Testis (tissue), 3 donors: Measurements from ENCODE around the gene RNASE8. TPM values are rescaled to one million over a fixed set of nuclear protein-coding genes. Genes with fewer than 3 reads are reported as not detected.

ENCODE experiments used
- DNase-seq: peaks from one replicate; pipeline ENCODE4 v3.0.0-alpha.2; 2019
- H3K27ac ChIP-seq, 2 donors: fragments of 200-600 bp; sonication (generic); one replicate each; pipeline ENCODE4 v1.5.1; 2019
- H3K27me3 ChIP-seq: fragments of 200-600 bp; sonication (generic); one replicate; pipeline ENCODE4 v1.5.1; 2019
- H3K36me3 ChIP-seq: fragments of 200-600 bp; sonication (generic); one replicate; pipeline ENCODE4 v1.5.1; 2017; ENCODE audit warnings: low read depth; ENCODE audit errors: missing control alignments
- H3K4me1 ChIP-seq: fragments of 200-600 bp; sonication (generic); one replicate; pipeline ENCODE4 v1.5.1; 2019
- H3K4me3 ChIP-seq, 2 donors: fragments of 200-600 bp; sonication (generic); one replicate each; pipeline ENCODE4 v1.5.1; 2017 to 2019
- H3K9me3 ChIP-seq: fragments of 200-600 bp; sonication (generic); one replicate; pipeline ENCODE4 v1.5.1; 2017
- POLR2A ChIP-seq: fragments of 450-650 bp; IDR thresholded peaks from one replicate; pipeline ENCODE4 v1.6.1; 2017; ENCODE audit warnings: antibody characterized with exemption, mild to moderate bottlenecking, moderate library complexity
- WGBS, 2 donors: methylation state at CpG; one replicate each; pipeline ENCODE4 v1.1.5; 2018; 5-methylcytosine and 5-hydroxymethylcytosine counted together
- intact Hi-C: fragments of 100-400 bp; cut with DNase I; formaldehyde crosslinking; loops from one replicate; pipeline ENCODE4 v1.15.1; 2023; ENCODE audit warnings: low total_unique reads
- polyA plus RNA-seq: library from polyadenylated mRNA; stranded (reverse); fragments of 350-450 nt; fragmentation: Illumina TruSeq; extraction: RNeasy Lipid Tissue Mini Kit (QIAGEN cat#74804); gene quantifications from one replicate; pipeline ENCODE4 v1.2.3, GENCODE V29; 2014; ENCODE audit warnings: low read depth, low replicate concordance; ENCODE audit not compliant: insufficient read depth
- total RNA-seq, 2 donors: library from RNA; depleted of rRNA; stranded (reverse); fragments of >200 nt; gene quantifications; one replicate each; pipeline ENCODE4 v1.2.3, GENCODE V29; 2016
- TF ChIP-seq, protein P1 (sequence below), 3 experiments: fragments of 450-650 bp in 2 of 3; fragments of 200-600 bp in 1 of 3; sonication (generic) in 1 of 3; IDR thresholded peaks; one replicate each; pipeline ENCODE4 v1.5.1; 2016 to 2019; ENCODE audit warnings: antibody characterized with exemption in 3 of 3, mild to moderate bottlenecking in 2 of 3, moderate library complexity in 1 of 3

RNASE8 gene
- total and polyA plus RNA-seq, 3 donors from 2014 or later: not detected

DNA sequence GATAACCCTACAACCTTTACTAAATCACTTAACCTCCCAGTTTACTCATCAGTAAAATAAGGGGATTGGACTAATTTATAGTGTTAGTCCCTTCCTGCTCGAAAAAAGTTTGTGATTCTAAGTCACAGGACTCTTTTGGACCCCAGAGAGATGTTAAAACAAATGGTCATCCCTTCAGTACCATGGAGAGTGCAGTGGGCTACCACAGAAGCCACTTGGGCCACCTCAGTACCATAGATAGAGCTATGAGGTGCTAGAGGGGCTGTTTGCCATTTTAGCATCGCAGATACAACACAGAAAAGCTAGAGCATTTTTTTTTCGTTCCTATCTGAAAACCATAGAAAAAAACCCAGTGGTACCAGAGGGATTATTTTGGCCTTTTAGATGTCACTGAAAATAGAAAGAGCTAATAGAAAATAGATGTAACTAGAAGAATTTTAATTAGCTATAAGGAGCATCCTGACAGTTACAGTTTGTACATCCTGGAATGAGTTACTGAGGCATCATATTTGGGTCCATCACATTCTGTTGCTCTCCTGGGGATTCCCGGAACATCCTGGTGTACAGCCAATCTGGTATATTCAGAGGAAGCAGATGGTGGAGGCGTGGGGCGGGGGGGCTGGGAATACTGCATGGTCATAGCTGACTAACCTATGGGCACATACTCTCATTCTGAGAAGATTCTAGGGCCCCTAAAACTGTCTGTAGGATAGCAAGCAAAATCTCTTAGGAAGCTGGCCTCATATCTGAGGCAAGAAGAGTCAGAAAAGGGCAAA lies 38.0 kb downstream of the RNASE8 start:
- intact Hi-C loops: loop anchor here (10.0 kb wide), 1 partner anchor 81 kb away; no protein-coding TSS in a partner anchor

DNA sequence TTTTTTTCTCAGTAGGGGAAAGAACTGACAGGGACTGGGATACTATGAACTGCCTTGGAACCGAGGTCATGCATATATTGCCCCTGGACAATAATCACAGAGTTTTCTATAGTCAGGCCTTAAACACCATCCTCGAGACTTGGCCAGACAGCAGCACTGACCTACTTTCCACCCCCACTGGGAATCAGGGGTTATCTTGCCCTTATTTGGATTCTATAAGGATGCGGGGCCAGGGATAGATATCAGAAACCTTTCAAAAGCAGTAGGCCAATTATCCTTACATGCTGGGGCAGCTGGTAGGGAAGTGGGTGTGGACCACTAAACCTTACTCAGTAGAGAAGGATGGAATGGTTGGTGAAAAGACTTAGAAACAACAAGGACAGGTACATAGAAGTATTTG lies 38.8 kb downstream of the RNASE8 start:
- H3K4me3 ChIP-seq: no peak overlapping the region
- no peak for TF ChIP-seq POLR2A
- TF ChIP-seq, protein P1, sequence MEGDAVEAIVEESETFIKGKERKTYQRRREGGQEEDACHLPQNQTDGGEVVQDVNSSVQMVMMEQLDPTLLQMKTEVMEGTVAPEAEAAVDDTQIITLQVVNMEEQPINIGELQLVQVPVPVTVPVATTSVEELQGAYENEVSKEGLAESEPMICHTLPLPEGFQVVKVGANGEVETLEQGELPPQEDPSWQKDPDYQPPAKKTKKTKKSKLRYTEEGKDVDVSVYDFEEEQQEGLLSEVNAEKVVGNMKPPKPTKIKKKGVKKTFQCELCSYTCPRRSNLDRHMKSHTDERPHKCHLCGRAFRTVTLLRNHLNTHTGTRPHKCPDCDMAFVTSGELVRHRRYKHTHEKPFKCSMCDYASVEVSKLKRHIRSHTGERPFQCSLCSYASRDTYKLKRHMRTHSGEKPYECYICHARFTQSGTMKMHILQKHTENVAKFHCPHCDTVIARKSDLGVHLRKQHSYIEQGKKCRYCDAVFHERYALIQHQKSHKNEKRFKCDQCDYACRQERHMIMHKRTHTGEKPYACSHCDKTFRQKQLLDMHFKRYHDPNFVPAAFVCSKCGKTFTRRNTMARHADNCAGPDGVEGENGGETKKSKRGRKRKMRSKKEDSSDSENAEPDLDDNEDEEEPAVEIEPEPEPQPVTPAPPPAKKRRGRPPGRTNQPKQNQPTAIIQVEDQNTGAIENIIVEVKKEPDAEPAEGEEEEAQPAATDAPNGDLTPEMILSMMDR (IDR thresholded peaks at IDR 0.05): no peak
- no peaks in the 10 kb centered on the region for H3K36me3 ChIP-seq
- H3K9me3 ChIP-seq: no peaks in the 10 kb centered on the region
- intact Hi-C loops: loop anchor here (10.0 kb wide), 1 partner anchor 82 kb away; no protein-coding TSS in a partner anchor
- no peak for DNase-seq
- no peaks in the 10 kb centered on the region for H3K27me3 ChIP-seq
- WGBS, 2 donors: 45 to 51% methylated on average over 2 to 3 of the region's 3 CpGs
- H3K27ac ChIP-seq: peak overlapping the region; percentile 87 to 94
- peaks cover 33% of the 10 kb centered on the region for H3K4me1 ChIP-seq

More for the DNA sequence above, 38.0 kb downstream of the RNASE8 start:
- Histone ChIP-seq H3K9me3 (no peaks in the 10 kb centered on the region), H3K27me3 (no peaks in the 10 kb centered on the region), H3K4me3 (no peak overlapping the region), H3K27ac (peak overlapping the region; percentile 87 to 94), H3K36me3 (no peaks in the 10 kb centered on the region), H3K4me1 (peaks cover 33% of the 10 kb centered on the region)
- no peak for DNase-seq
- WGBS, 2 donors: 40 to 43% methylated on average over 6 of the region's 6 CpGs
- no peak for TF ChIP-seq POLR2A
- TF ChIP-seq, protein P1 (IDR thresholded peaks at IDR 0.05): no peak

DNA sequence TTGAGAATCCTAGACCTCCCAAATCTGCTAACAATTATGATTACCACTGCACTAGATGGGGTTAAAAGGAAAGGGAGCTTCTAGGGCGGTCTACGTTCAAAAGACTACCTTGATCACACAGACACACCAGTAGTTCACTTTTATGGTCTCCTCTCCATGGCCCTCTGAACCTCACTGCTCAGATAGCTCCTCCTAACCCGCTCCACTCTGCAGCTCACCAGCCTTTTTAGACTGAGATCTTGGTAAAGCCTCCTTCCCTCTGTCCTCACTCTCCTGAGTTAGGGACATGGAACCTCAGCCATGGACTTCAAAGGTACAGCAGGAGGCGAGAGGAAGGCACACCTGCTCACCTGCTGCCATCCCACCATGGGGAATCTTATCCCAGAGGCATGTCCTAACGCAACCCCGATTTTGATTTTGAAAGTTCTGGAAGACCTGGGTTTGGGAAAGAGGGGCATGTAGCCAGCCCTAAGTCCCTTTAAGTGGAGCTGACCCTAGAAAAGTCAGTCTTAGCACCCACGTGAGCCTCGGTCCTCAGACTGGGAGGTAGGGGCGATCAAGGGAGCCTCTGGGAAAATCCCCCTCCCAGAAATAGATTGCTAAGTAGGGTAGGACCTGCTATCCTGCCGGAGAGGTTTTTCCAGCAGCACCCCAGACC lies 39.5 kb downstream of the RNASE8 start:
- Histone ChIP-seq H3K4me1 (peaks cover 33% of the 10 kb centered on the region), H3K27me3 (no peaks in the 10 kb centered on the region), H3K27ac (peak overlapping the region; percentile 87 to 94), H3K4me3 (peak overlapping the region; percentile 63 to 70), H3K36me3 (no peaks in the 10 kb centered on the region), H3K9me3 (no peaks in the 10 kb centered on the region)
- TF ChIP-seq, protein P1 (IDR thresholded peaks at IDR 0.05): no peak
- no peak for TF ChIP-seq POLR2A
- WGBS, 2 donors: 33 to 47% methylated on average over 8 to 10 of the region's 10 CpGs
- no peak for DNase-seq
- intact Hi-C loops: loop anchor here (10.0 kb wide), 1 partner anchor 82 kb away; no protein-coding TSS in a partner anchor

DNA sequence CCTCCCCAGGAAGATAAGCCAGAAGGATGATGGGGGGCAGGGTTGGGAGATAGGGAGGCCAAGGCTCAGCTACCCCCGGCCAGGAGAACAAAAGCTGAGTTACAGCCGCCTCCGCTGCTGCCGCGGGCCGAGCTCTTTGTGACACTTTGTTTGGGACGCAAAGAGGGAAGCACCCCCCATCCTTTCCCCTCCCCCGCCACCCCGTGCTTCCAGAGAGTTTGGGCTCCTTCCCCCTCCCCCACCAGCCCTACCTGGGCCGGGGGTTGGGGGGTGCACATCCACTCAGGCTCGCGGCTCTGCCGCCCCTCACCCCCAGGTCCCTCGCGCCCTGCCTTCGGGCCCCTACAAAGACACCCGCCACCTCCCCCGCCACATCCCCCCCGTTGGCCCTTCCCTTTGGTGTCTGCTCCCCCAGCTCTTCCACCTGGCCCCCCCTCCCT lies 40.0 kb downstream of the RNASE8 start:
- peak; percentile 61 for DNase-seq
- intact Hi-C loops: loop anchor here (10.0 kb wide), 1 partner anchor 83 kb away; no protein-coding TSS in a partner anchor
- peak overlapping the region; percentile 87 to 94 for H3K27ac ChIP-seq
- no peaks in the 10 kb centered on the region for H3K27me3 ChIP-seq
- H3K4me1 ChIP-seq: peaks cover 33% of the 10 kb centered on the region
- WGBS, 2 donors: 2 to 6% methylated on average over 16 to 18 of the region's 19 CpGs
- H3K36me3 ChIP-seq: no peaks in the 10 kb centered on the region
- H3K4me3 ChIP-seq: peak overlapping the region; percentile 63 to 70
- TF ChIP-seq POLR2A: no peak
- TF ChIP-seq, protein P1 (IDR thresholded peaks at IDR 0.05): no peak
- H3K9me3 ChIP-seq: no peaks in the 10 kb centered on the region
